ENCODE results near the gene CARD9.
A peak's percentile ranks its signal among the peaks of the same experiment; 100 is the strongest.

Gene CARD9

GRCh38 chr9:136344544-136345280 is 28.8 kb downstream of the CARD9 start:
- no peak for DNase-seq

GRCh38 chr9:136343884-136344269 is 29.6 kb downstream of the CARD9 start:
- no peak for DNase-seq

GRCh38 chr9:136343121-136343883 is 30.2 kb downstream of the CARD9 start:
- no peak for DNase-seq

- peak; percentile 73 for DNase-seq
Measured at GRCh38 chr9:136342181-136343120, 31.0 kb downstream of the CARD9 start.

- no peak for DNase-seq
Measured at GRCh38 chr9:136341769-136342168, 31.7 kb downstream of the CARD9 start.

GRCh38 chr9:136341042-136341655 is 32.3 kb downstream of the CARD9 start:
- no peak for DNase-seq

GRCh38 chr9:136340356-136341041 is 33.0 kb downstream of the CARD9 start:
- DNase-seq, result no peak

- no peak for DNase-seq
Measured at GRCh38 chr9:136339958-136340310, 33.5 kb downstream of the CARD9 start.

GRCh38 chr9:136339173-136339957 is 34.1 kb downstream of the CARD9 start:
- peak; percentile 43 for DNase-seq

- DNase-seq, result no peak
Measured at GRCh38 chr9:136338511-136338910, 35.0 kb downstream of the CARD9 start.

- no peak for DNase-seq
Measured at GRCh38 chr9:136337416-136338395, 35.8 kb downstream of the CARD9 start.

- DNase-seq, result no peak
Measured at GRCh38 chr9:136336881-136337280, 36.6 kb downstream of the CARD9 start.

- DNase-seq, result no peak
Measured at GRCh38 chr9:136336156-136336870, 37.2 kb downstream of the CARD9 start.

- no peak for DNase-seq
Measured at GRCh38 chr9:136335296-136336155, 37.9 kb downstream of the CARD9 start.

GRCh38 chr9:136334541-136334940 is 38.9 kb downstream of the CARD9 start:
- no peak for DNase-seq

GRCh38 chr9:136333486-136333885 is 40.0 kb downstream of the CARD9 start:
- no peak for DNase-seq

- DNase-seq, result no peak
Measured at GRCh38 chr9:136333045-136333444, 40.4 kb downstream of the CARD9 start.

GRCh38 chr9:136332482-136332983 is 40.9 kb downstream of the CARD9 start:
- DNase-seq, result no peak
